K562 (cell line): ENCODE results near the gene TECRL.

Experiments used
- CEBPB ChIP-seq: fragments of 450-650 bp; IDR thresholded peaks from 2 replicates; pipeline ENCODE4 v1.6.1; 2016; ENCODE audit warnings: missing genetic modification characterization, missing compliant biosample characterization
- CHD4 ChIP-seq: fragments of 200-600 bp; sonication (generic); IDR thresholded peaks from 3 replicates; pipeline ENCODE4 v1.6.1; 2012; ENCODE audit warnings: low read depth, mild to moderate bottlenecking, mixed read lengths, low read length, inconsistent platforms; ENCODE audit not compliant: insufficient read depth, insufficient replicate concordance, poor library complexity, severe bottlenecking
- EHMT2 ChIP-seq: fragments of 450-650 bp; IDR thresholded peaks from 2 replicates; pipeline ENCODE4 v1.6.1; 2018; ENCODE audit warnings: antibody characterized with exemption
- FOXP1 ChIP-seq: sonication (generic); formaldehyde crosslinking; IDR thresholded peaks from 2 replicates; pipeline ENCODE4 v1.8.0; 2022; ENCODE audit warnings: mild to moderate bottlenecking, missing genetic modification reagents
- GATAD2B ChIP-seq: fragments of 450-650 bp; IDR thresholded peaks from 2 replicates; pipeline ENCODE4 v1.6.1; 2017; ENCODE audit warnings: mild to moderate bottlenecking, borderline replicate concordance
- KDM1A ChIP-seq, 2 experiments: fragments of 450-650 bp; IDR thresholded peaks; 2 replicates each; pipeline ENCODE4 v1.6.1; 2016; ENCODE audit warnings: mild to moderate bottlenecking in 2 of 2
- NR2C2 ChIP-seq, 2 experiments: fragments of 200-800 bp in 1 of 2; sonication (Bioruptor generic) in 1 of 2; sonication (generic) in 1 of 2; formaldehyde crosslinking in 1 of 2; IDR thresholded peaks; 2 replicates each; pipeline versions ENCODE4 v1.6.1 to v1.8.0; 2016 to 2022; ENCODE audit warnings: mild to moderate bottlenecking in 1 of 2, missing compliant biosample characterization in 1 of 2, missing genetic modification characterization in 1 of 2, missing genetic modification reagents in 1 of 2
- POLR2A ChIP-seq: fragments of 450-650 bp; conservative IDR thresholded peaks from 2 replicates; pipeline ENCODE4 v1.6.1; 2016
- RAD21 ChIP-seq, 2 experiments: fragments of 250-450 bp in 1 of 2; fragments of 450-650 bp in 1 of 2; sonication (Bioruptor Pico) in 1 of 2; formaldehyde crosslinking in 1 of 2; IDR thresholded peaks in 1 of 2; conservative IDR thresholded peaks in 1 of 2; 2 replicates each; pipeline versions ENCODE4 v1.4.0 to v1.8.0; 2020 to 2022; ENCODE audit warnings: mild to moderate bottlenecking in 2 of 2, moderate library complexity in 1 of 2
- ZBTB7A ChIP-seq: IDR thresholded peaks from 2 replicates; pipeline ENCODE4 v1.6.1; 2011; ENCODE audit warnings: low read depth, mild to moderate bottlenecking, low read length, moderate library complexity, borderline replicate concordance; ENCODE audit not compliant: control insufficient read depth
- ZFX ChIP-seq: sonication (generic); formaldehyde crosslinking; IDR thresholded peaks from 2 replicates; pipeline ENCODE4 v1.8.0; 2022; ENCODE audit warnings: mild to moderate bottlenecking, missing genetic modification reagents, moderate library complexity
- TF ChIP-seq, protein P1 (sequence below): IDR thresholded peaks from 3 replicates; pipeline ENCODE4 v1.6.1; 2011; ENCODE audit warnings: borderline replicate concordance, mild to moderate bottlenecking; ENCODE audit not compliant: insufficient read length, insufficient read depth
- TF ChIP-seq, protein P2 (sequence below): fragments of 450-650 bp; formaldehyde crosslinking; IDR thresholded peaks from 2 replicates; pipeline ENCODE4 v1.4.0; 2020; ENCODE audit warnings: mild to moderate bottlenecking, moderate library complexity
- TF ChIP-seq, protein P3 (sequence below), 3 experiments: IDR thresholded peaks in 2 of 3; conservative IDR thresholded peaks in 1 of 3; 2 replicates each; pipeline ENCODE4 v1.5.1; 2011 to 2012; ENCODE audit warnings: low read length in 3 of 3, mild to moderate bottlenecking in 3 of 3, control low read depth in 2 of 3, improper control_type of control experiment in 1 of 3, inconsistent platforms in 1 of 3, low read depth in 1 of 3, mixed read lengths in 1 of 3, moderate library complexity in 1 of 3; ENCODE audit not compliant: insufficient read depth in 2 of 3

DNA sequence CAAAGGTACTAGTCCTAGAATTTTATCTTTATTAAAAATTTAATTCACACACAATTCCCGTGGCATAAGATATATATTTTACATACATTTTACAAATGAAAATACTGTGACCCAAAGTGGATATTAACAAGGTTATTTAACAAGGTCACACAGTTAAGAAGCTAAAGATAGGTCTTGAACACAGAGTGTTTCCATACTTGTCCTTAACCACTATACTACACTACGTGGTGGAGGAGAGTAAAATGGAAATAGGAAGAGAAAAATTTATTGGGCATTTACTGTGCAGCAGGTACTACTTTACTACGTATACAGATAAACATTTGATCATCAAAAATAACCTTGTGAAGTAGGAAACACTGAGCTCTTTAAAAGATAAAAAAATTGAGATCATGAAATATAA is 14.8 kb downstream of the TECRL start:
- TF ChIP-seq, protein P1, sequence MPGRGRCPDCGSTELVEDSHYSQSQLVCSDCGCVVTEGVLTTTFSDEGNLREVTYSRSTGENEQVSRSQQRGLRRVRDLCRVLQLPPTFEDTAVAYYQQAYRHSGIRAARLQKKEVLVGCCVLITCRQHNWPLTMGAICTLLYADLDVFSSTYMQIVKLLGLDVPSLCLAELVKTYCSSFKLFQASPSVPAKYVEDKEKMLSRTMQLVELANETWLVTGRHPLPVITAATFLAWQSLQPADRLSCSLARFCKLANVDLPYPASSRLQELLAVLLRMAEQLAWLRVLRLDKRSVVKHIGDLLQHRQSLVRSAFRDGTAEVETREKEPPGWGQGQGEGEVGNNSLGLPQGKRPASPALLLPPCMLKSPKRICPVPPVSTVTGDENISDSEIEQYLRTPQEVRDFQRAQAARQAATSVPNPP: no peak
- TF ChIP-seq ZBTB7A: no peak
- no peak for TF ChIP-seq RAD21 (CRISPR knock-in tag; conservative IDR thresholded peaks at IDR 0.05 in 1 of 2, IDR thresholded peaks at IDR 0.05 in 1 of 2)
- TF ChIP-seq ZFX: no peak
- TF ChIP-seq GATAD2B: no peak
- TF ChIP-seq KDM1A (IDR thresholded peaks at IDR 0.05): no peak
- TF ChIP-seq NR2C2 (CRISPR knock-in tag; IDR thresholded peaks at IDR 0.05): no peak
- TF ChIP-seq NR2C2 (tag; IDR thresholded peaks at IDR 0.05): no peak
- TF ChIP-seq POLR2A: no peak
- TF ChIP-seq, protein P2, sequence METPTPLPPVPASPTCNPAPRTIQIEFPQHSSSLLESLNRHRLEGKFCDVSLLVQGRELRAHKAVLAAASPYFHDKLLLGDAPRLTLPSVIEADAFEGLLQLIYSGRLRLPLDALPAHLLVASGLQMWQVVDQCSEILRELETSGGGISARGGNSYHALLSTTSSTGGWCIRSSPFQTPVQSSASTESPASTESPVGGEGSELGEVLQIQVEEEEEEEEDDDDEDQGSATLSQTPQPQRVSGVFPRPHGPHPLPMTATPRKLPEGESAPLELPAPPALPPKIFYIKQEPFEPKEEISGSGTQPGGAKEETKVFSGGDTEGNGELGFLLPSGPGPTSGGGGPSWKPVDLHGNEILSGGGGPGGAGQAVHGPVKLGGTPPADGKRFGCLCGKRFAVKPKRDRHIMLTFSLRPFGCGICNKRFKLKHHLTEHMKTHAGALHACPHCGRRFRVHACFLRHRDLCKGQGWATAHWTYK (CRISPR knock-in tag): no peak
- TF ChIP-seq CHD4: no peak
- TF ChIP-seq FOXP1: no peak
- TF ChIP-seq, protein P3, sequence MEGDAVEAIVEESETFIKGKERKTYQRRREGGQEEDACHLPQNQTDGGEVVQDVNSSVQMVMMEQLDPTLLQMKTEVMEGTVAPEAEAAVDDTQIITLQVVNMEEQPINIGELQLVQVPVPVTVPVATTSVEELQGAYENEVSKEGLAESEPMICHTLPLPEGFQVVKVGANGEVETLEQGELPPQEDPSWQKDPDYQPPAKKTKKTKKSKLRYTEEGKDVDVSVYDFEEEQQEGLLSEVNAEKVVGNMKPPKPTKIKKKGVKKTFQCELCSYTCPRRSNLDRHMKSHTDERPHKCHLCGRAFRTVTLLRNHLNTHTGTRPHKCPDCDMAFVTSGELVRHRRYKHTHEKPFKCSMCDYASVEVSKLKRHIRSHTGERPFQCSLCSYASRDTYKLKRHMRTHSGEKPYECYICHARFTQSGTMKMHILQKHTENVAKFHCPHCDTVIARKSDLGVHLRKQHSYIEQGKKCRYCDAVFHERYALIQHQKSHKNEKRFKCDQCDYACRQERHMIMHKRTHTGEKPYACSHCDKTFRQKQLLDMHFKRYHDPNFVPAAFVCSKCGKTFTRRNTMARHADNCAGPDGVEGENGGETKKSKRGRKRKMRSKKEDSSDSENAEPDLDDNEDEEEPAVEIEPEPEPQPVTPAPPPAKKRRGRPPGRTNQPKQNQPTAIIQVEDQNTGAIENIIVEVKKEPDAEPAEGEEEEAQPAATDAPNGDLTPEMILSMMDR (IDR thresholded peaks at IDR 0.05 in 2 of 3, conservative IDR thresholded peaks at IDR 0.05 in 1 of 3; ENCODE audit: insufficient read depth in 2 of 3, low read depth in 1 of 3, low read length in 3 of 3): no peak
- TF ChIP-seq EHMT2: no peak
- no peak for TF ChIP-seq CEBPB (tag)
